ENCODE data around the gene WASHC4. TPM values are rescaled to one million over a fixed set of nuclear protein-coding genes. Genes with fewer than 3 reads are reported as not detected.
A peak's percentile ranks its signal among the peaks of the same experiment; 100 is the strongest.

The WASHC4 gene, protein sequence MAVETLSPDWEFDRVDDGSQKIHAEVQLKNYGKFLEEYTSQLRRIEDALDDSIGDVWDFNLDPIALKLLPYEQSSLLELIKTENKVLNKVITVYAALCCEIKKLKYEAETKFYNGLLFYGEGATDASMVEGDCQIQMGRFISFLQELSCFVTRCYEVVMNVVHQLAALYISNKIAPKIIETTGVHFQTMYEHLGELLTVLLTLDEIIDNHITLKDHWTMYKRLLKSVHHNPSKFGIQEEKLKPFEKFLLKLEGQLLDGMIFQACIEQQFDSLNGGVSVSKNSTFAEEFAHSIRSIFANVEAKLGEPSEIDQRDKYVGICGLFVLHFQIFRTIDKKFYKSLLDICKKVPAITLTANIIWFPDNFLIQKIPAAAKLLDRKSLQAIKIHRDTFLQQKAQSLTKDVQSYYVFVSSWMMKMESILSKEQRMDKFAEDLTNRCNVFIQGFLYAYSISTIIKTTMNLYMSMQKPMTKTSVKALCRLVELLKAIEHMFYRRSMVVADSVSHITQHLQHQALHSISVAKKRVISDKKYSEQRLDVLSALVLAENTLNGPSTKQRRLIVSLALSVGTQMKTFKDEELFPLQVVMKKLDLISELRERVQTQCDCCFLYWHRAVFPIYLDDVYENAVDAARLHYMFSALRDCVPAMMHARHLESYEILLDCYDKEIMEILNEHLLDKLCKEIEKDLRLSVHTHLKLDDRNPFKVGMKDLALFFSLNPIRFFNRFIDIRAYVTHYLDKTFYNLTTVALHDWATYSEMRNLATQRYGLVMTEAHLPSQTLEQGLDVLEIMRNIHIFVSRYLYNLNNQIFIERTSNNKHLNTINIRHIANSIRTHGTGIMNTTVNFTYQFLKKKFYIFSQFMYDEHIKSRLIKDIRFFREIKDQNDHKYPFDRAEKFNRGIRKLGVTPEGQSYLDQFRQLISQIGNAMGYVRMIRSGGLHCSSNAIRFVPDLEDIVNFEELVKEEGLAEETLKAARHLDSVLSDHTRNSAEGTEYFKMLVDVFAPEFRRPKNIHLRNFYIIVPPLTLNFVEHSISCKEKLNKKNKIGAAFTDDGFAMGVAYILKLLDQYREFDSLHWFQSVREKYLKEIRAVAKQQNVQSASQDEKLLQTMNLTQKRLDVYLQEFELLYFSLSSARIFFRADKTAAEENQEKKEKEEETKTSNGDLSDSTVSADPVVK
- total RNA-seq (2014; rRNA removed): 38.2 and 46.9 TPM in 2 replicates
- percentile 92 among the genes with signal in this experiment for Bru-seq, nascent RNA
- BruChase-seq, experiment 1, labeled RNA remaining after a 6-hour chase: percentile 88 among the genes with signal in this experiment
- BruChase-seq, experiment 2, labeled RNA remaining after a 2-hour chase: percentile 95 among the genes with signal in this experiment
- long read RNA-seq, full-length matches to known transcripts: 23 of 154 reads
- long read RNA-seq, partial matches to known transcripts: 110 of 154 reads
- long read RNA-seq, other reads (novel, unspliced or antisense): 21 of 154 reads

GRCh38 chr12:105107494-105108371, at the start of gene WASHC4:
WASHC4 (plus strand) TSS chr12:105107731; CDS start chr12:105107801, 70 bp downstream.
- H3K79me2 ChIP-seq (ENCODE audit: low read length): peaks cover 51% of the 10 kb centered on the region
- no peaks in the 10 kb centered on the region for H3K9me2 ChIP-seq (replicated peaks; ENCODE audit: low read length)
- H3K9ac ChIP-seq (ENCODE audit: low read length): peak within 1 kb of the TSS; percentile 87
- H3K4me1 ChIP-seq (ENCODE audit: insufficient read depth, low read length): peaks cover 24% of the 10 kb centered on the region; the same call in 1 of the 2 replicates
- ChIA-PET CTCF (no interaction called here), POLR2A (ENCODE audit: unreplicated experiment) (interaction anchor here (0.6 kb wide), 1 partner anchor 218 kb away, joined by 6 read pairs; no protein-coding TSS in a partner anchor)
- H3F3A ChIP-seq (ENCODE audit: low read length, unreplicated experiment): no peaks in the 10 kb centered on the region
- BruUV-seq (replicated peaks): no TSS peak
- TF ChIP-seq EZH2 (IDR thresholded peaks at IDR 0.05; ENCODE audit: low read length, unreplicated experiment): no peak
- TF ChIP-seq CTCF (conservative IDR thresholded peaks at IDR 0.05; ENCODE audit: low read depth, low read length): no peak
- no peak for TF ChIP-seq EZH2phosphoT487 (IDR thresholded peaks at IDR 0.05; ENCODE audit: borderline replicate concordance, low read length)
- DNase-seq: peak; percentile 97
- peaks cover 8% of the 10 kb centered on the region; the same call in 1 of the 2 replicates for H4K20me1 ChIP-seq (ENCODE audit: low read length)
- H3K4me2 ChIP-seq (ENCODE audit: low read length): peak within 1 kb of the TSS; percentile 89
- H3K27me3 ChIP-seq (ENCODE audit: low read length): no peaks in the 10 kb centered on the region
- H2AFZ ChIP-seq (ENCODE audit: low read length): peak within 1 kb of the TSS; percentile 97
- no peaks in the 10 kb centered on the region for H3K9me3 ChIP-seq (ENCODE audit: low read length)
- H3K27ac ChIP-seq (ENCODE audit: low read length): peak within 1 kb of the TSS; percentile 76
- intact Hi-C loops (cut with micrococcal nuclease): loop anchor here (5.0 to 10.0 kb wide), 4 partner anchors 275 to 1143 kb away; partner anchors contain the start of genes TDG and TXNRD1
- peak within 1 kb of the TSS; percentile 72 for H3K4me3 ChIP-seq (ENCODE audit: low read length)
- peaks cover 9% of the 10 kb centered on the region for H3K36me3 ChIP-seq (ENCODE audit: low read depth, low read length)
- peak; percentile 92 for ATAC-seq

DNA sequence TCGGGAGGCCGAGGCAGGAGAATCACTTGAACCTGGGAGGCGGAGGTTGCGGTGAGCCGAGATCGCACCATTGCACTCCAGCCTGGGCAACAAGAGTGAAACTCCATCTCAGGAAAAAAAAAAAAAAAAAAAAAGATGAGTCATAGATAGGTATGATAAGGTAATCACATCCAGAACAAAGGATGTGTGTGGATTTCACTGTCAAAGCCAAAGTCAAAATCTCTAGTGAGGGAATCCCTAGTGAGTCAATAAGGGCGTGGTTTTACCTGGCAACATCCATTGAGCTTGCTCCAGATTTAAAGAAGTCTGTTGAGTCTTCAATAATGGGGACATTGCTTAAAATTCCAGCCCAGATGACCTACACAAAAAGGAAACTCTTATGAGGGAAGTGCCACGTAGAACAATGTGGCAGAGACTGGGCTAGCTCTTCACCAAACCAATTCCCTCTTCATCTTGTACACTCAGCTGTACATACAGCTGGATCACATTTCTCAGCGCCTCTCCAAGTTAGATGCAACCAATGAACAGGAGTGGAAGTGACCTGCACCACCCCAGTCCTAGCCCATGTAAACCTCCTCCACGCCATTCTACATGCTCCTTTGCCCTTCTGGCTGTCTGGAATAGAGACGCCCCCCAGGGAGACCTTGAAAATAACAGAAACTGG, 46.7 kb upstream of the WASHC4 start:
- Histone ChIP-seq H3K9me2 (replicated peaks; ENCODE audit: low read length) (no peaks in the 10 kb centered on the region), H3K27ac (ENCODE audit: low read length) (no peak overlapping the region), H2AFZ (ENCODE audit: low read length) (no peak overlapping the region), H3K4me2 (ENCODE audit: low read length) (no peak overlapping the region), H3K4me3 (ENCODE audit: low read length) (no peak overlapping the region), H3F3A (ENCODE audit: low read length, unreplicated experiment) (no peaks in the 10 kb centered on the region), H3K4me1 (ENCODE audit: insufficient read depth, low read length) (0 out of 2 replicates have a peak, but pooled peaks cover 6% of the 10 kb centered on the region), H4K20me1 (ENCODE audit: low read length) (no peaks in the 10 kb centered on the region), H3K79me2 (ENCODE audit: low read length) (no peaks in the 10 kb centered on the region), H3K36me3 (ENCODE audit: low read depth, low read length) (0 out of 2 replicates have a peak, but pooled peaks cover 2% of the 10 kb centered on the region), H3K27me3 (ENCODE audit: low read length) (no peaks in the 10 kb centered on the region), H3K9me3 (ENCODE audit: low read length) (no peaks in the 10 kb centered on the region), H3K9ac (ENCODE audit: low read length) (no peak overlapping the region)
- no TSS peak for BruUV-seq (replicated peaks)
- ChIA-PET POLR2A (ENCODE audit: unreplicated experiment) (interaction anchor here (0.6 to 0.8 kb wide), 2 partner anchors 13 to 196 kb away, joined by 4 to 35 read pairs; no protein-coding TSS in a partner anchor), CTCF (no interaction called here)
- ATAC-seq (peak; percentile 49), DNase-seq (peak; percentile 70)
- TF ChIP-seq EZH2phosphoT487 (IDR thresholded peaks at IDR 0.05; ENCODE audit: borderline replicate concordance, low read length) (no peak), CTCF (conservative IDR thresholded peaks at IDR 0.05; ENCODE audit: low read depth, low read length) (no peak), EZH2 (IDR thresholded peaks at IDR 0.05; ENCODE audit: low read length, unreplicated experiment) (no peak)
- intact Hi-C loops (cut with micrococcal nuclease): no loop called here
